ENCODE results near the gene MCRIP1.

The MCRIP1 gene, protein sequence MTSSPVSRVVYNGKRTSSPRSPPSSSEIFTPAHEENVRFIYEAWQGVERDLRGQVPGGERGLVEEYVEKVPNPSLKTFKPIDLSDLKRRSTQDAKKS

DNA sequence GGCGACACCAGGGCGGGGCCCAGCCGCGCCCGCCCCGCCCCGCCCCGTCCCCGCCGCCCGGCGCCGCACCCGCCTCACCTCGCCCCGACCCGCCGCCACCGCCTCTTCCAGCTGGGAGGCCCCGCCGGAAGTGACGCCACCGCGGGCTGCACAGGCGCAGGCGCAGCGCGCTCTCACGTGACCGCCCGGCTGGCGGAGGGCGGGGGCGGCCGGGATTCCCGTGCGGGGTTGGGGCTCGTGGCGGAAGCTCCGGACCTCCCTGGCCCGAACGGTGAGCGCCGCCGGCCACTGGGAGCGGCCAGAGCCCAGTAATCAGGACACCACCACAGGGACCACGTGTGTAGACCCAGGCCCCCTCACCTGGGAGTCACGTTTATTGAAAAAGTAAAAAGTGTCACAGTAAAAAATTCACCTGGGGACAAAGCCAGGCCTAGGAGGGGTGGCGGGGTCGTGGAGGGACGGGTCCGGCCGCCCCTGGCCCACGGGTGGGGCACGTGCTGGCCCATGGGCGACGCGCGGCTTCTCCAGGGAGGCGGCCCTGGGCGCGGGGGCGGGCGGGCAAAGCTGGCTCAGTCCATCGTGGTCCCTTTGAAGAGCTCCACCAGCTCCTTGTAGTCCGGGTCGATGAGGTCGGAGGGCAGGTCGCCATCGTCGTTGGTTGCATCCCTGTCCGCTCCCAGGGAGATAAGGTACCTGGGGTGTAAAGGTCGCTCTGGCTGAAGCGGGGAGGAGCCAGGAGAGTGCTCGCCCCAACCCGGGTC is at the start of gene MCRIP1:
TSS of gene MCRIP1 (minus strand) at position 132 of the 761 bp plus-strand sequence. CDS start 8,785 bp downstream, outside the sequence.
- DNase-seq, result peak; percentile 97

DNA sequence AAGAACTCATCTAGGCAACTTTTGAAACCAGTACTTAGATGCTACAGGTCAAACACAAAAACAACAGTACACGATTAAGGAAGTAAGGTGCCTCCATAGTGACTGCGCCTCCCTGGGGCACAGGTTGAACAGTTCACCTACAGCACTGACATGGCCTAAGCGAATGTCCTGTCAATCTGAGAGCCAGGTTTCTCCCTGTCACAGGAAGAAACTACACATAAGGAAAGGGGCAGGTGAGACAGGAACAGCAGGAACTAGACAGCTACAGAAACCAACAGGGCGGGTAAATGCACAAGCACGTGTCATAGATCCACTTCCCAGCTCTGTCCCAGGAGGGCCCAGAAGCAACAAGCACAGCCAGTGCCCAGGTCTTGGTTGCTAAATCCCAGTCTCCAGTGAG is 46.0 kb upstream of the MCRIP1 start:
- DNase-seq, result no peak

DNA sequence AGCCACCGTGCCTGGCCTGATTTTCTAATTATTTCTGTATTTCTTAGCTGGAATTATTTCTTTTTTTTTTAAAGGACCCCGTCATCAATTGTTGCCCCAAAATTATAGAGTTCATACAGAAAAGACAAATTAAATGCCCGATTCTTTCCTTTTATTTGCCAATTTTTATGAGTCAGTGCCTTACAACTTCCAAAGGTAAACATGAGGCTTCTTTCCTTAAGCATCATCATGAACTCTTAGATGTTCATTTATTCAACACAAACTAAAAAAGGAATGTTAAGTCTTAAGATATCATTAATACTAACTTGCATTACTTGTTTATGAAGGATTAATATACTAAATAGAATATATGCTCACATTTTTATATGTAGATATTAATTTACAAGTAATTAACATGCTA is 45.2 kb upstream of the MCRIP1 start:
- no peak for DNase-seq

DNA sequence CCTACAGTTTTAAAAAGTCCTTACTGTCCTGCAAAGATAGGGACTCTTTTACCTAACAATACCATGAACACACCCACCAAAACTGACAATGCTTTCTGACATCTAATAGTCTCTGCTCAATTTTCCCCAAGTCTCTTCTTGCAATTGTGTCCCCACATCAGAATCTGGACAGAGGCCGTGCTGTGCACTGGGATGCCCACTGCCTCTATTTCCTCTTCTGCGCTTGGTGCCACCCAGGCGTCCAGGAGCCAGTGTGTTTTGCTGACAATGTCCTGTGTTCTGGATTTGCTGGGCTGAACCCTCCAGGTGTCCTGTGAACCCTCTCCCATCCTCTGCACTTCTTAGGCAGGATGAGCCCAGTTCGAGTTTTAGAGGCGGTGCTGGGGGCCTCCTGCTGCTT is 44.5 kb upstream of the MCRIP1 start:
- no peak for DNase-seq

DNA sequence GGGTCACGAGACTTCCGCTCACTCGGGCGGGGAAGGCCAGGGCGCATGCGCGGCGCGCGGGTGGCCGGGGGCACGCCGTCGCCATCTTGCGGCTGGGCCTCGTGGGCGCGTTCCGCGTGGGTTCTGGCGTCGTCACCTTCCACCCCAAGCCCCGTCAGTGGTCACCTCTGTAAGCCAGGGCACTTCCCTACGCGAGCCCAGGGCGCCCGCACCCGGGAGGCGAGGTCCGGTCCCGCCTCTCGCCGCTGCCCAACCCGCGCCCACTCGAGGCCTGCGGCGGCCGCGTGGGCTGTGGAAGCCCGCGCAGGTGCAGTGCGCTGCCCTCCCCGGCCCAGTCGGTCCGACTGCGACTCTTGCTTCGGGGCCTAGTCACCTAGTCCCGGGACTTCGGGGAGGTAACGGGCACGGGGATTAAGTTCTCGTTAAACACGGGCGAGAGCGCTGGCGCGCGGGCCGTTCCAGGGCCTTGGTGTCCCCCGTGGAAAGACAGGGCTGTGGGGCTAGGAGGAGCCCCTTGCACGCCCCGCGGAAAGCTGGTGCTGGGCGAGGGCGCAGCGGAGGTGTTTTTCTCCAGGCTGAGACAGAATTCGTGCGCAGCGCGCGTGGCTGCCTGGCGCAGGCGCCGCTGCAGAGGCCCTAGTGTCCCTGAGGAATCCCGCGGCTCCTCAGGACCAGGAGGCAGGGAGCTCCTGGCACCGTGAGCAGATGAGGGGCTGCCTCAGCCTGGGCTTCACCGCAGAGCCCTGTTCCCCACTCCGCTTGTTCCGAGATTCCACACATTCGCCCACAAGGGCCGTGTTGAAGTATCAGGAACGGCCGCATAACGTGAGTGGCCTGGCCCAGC is 38.5 kb upstream of the MCRIP1 start:
- peak; percentile 94 for DNase-seq

DNA sequence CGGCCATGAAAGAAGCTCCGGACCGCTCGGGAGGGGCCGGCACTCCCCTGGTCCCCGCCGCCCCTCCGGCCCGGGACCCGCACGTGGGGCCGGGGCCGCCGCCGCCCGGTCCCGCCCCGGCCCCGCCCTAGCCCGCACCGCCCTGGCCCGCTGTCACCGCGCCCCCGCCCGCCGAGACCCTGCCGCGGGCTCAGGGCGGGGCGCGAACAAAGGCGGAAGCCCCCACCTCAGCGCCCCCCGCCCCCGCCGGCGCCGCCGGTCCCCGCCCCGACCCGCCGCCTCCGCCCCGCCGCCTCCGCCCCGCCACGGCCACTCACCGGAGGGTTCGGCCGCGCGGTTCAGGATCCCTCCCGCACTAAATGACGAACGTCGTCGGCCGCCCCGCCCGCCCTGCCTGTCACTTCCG is 37.9 kb upstream of the MCRIP1 start, which contains the start of gene ARHGDIA:
TSS of gene ARHGDIA (minus strand) at position 357 of the 406 bp plus-strand sequence. CDS start 1,407 bp downstream, outside the sequence.
- no peak for DNase-seq

DNA sequence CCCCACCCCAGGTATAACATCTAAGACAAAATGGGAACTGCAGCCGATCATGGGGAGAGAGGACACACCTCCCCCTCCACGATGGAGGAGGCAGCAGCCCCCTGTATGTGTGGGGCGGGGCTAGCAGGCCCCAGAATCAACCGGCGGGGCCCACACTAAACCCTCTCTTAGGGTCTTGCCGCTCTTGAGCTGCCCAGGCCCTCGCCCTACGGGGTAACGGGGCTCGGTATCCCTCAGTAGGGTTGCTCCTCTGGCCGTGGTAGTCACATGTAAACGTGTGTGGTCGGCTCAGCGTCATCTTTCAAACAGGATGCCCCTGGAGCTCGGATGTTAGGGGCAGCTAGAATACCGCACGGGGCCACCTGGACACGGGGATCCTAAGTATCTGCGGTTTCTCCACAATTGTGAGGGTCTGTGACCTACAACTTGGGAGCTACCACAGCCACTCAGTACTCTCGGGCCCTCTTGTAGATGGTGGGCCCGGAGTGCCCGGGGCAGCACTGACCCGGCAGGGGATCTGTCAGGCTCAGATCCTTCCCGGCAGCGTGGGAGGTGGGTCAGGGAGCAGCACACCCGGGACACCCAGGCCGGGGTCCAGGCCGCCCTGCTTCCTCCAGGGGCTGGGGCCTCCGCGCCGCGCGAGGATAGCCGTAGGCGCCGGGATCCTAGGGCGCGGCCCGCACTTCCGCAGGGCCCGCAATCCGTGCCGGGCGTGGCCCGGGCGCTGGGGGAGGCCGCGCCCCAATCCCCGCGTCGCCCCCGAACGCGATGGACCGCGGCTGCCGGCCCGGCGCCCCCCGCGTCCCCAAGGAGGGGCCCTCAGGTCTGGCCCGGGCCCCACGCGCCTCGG is 37.3 kb upstream of the MCRIP1 start:
- DNase-seq, result peak; percentile 57

DNA sequence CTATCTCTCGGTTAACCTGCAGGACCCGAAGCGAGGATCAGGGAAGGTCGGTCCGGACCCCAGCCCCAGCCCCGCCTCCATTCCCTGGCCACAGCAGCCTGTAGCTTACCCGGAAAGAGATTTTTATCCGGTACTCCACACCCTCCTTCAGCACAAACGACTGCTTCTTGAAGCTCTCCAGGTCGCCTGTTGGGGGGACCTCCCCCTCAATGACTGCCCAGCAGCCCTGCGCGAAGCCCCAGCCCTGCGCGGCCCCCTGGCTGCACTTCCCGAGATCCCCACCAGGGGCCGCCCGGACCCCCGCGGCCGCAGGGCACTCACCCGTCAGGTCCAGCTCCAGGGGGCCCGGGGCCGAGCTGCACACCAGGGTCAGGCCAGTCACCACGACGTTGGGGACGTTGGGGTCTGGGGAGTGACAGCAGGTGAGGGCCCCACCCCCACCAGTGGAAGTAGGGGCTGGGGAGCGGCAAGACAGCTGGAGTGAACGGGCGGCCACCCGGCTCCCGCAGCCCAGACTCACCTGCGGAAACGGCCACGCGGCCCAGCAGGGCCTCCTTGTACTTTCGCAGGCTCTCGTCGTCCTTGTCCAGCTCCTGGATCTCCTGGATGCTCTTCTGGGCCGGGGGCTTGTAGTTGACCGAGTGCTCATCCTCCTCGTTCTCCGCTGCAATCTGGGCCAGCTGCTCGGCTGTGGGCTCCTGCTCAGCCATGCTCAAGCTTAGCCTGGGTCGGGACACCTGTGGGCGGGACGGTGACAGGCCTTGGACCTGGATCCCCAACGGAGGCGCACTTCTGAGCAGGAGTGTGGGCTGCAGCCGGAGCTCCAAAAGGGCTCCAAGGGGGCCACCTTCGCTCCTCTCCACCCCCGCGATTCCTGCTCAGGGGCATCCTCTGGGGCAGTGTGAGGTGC is 36.4 kb upstream of the MCRIP1 start:
- peak; percentile 45 for DNase-seq

DNA sequence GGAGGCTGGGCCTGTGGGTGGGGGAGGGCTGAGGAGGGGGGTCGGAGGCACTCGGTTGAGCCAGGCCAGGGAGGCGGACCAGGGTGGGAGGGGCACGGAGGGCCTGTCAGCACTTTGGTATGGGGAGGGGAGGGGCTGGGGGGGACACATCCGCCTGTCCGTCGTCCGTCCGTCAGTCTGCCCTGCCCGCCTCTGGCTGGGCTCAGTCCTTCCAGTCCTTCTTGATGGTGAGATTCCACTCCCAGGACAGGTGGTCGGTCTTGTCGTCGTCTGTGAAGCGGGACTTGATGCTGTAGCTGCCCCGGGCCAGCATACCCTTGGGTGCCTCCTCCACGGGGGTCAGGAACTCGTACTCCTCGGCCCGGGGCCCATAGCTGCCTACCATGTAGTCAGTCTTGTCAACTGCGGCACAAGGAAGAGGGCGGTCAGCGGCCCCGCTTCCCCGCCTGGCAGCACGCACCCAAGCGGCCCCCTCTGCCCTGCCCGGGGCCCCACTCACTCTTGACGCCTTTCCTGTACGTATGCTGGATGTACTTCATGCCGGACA is 35.7 kb upstream of the MCRIP1 start:
- DNase-seq, result peak; percentile 47

DNA sequence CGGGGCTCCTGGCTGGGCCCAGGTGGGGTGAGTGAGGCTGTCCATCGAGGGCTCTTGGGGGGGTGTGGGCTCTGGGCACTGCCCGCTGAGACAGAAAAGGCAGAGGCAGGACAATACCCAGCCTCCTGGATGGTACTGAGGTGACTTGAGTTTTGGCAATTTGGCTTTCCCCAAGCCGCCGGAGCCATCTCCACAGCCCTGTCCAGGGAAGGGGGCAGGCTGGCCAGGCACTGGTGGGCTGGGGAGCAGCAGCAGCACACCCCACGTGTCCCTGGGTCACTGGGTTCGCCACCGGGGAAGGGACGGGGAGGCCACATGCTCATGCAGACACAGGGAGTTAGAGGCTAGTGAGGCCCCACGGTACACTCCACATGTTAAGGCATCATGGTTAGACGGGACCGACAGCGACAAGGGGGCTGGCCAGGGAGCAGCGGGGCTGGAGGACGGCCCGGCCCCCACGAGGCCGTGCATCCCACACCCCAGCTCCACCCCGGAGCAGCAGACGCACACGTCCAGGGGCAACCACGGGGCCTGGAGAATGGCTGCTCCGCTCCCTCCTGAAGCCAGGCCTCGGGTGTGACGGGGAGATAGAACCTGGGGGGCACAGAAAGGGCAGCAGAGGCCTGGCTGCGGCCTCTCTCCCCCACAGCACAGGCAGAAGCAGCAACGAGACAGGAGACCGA is 35.0 kb upstream of the MCRIP1 start:
- peak; percentile 43 for DNase-seq

DNA sequence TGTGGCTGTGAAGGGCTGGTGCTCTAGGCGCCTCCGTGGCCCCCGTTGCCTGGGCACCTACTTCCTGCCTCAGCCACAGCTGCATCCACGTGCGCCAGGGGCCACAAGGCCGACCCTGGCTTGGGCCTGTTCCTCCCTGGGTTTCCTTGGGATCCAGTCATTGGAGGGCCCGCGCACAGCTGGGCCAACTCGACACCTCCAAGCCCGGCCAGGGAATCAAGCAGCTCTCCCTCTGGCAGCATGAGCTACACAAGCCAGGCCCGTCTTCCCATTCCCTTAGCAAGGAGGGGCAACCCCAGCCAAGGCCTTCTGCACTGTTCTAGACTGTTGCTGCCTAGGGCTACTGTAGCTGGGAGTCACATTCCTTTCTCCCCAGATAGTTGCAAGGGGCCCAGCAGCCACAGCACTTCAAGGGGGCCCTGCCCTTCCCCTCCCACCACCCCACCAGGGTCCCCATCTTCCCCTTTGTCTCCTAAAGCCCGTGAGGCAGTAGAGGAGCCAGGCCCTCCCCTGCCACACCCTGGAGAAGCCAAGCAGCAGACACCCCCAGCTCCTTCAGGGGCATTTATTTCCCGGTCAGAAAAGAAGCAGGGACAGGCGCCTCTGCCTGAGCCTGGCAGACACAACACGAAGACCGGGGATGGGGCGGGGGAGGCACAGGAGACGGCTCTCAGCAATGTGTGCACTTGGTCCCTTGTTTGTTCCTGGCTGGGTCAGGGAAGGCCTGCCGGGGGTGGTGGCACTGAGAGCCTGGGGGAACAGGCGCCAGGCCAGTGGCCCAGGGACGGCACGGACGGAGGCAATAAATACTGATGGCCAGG is 34.3 kb upstream of the MCRIP1 start:
- DNase-seq, result peak; percentile 43

DNA sequence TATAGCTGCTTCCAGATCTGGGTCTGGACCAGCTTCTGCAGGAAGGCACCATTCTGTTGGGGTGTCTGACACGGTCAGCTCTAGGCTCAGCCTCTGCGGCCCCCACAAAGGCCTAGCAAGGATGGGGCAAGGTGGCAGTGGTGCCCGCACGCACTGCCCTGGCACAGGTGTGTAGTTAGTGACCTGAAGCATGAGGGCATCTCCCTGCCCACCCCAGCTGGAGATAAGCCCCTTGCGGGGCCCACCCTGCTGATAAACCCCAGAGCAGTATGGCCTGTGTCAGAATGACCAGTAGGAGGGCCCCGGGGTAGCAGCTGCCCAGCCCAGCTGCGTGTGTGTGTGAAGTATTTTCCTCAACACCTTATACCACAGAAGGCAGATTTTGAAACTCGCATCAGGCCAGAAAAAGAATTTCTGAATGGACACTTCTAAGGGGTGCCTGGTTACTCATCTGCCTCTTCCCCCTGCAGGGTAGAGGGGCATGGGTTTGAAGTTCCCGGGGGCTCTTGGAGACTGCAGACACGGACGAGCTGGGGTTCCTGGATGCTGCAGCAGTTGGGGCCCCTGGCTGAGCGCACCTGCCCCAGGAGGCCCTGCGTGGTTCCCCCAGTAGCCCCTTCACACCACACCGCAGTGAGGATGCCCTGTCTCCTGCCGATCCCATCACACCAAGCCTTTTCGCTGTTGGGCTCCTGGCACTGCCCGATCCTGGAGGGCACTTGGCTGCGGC is 33.5 kb upstream of the MCRIP1 start:
- DNase-seq, result no peak

DNA sequence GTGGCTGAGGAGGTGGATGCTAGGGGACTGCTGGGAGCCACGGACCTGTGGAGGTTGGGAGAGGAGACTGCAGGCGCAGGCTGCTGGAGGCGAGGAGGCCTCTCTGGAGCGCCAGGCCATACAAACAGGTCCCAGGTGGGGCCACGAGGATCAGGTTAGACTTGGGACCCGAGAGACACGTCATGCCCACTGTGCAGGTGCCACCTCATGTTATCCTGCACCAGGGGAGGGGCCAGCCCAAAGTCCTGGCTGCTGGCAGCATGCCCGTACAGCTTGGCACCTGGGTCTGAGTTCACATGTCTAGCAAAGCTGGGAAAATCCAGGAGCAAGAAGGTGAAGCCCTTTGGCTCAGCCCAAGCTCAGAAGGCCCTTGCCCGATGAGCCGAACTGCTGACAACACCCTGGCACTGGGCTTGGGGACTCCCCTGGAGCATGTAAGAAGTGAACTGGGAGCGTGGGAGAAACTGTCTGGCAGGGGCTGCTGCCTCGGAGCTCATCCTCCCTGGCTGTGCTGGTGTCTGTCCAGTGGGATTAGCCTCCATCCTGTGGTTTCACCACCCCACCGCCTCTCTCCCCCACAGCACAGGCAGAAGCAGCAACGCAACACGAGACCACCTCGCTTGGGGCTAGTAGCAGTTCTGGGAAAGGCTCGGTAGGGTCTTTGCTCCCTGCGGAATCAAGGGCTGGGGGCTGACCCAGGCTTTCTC is 32.8 kb upstream of the MCRIP1 start:
- peak; percentile 90 for DNase-seq

DNA sequence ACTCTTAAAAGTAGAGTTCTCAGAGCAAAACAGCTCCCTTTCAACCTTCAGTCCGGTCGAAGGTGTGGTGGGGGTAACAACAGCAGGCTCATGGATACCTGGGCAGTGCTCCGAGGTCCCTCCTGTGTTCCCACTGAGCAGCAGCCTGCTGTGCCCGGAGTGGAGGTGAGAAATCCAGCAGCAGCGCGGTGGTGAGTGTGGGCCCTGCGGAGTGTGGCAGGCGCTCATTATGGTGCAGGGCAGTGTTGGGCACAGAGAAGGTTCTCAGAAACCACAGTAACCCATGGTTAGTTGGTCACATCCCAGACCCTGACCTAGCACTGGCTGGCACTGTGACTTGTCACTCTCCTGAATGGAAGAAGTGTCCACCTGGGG is 32.3 kb upstream of the MCRIP1 start:
- DNase-seq, result no peak

DNA sequence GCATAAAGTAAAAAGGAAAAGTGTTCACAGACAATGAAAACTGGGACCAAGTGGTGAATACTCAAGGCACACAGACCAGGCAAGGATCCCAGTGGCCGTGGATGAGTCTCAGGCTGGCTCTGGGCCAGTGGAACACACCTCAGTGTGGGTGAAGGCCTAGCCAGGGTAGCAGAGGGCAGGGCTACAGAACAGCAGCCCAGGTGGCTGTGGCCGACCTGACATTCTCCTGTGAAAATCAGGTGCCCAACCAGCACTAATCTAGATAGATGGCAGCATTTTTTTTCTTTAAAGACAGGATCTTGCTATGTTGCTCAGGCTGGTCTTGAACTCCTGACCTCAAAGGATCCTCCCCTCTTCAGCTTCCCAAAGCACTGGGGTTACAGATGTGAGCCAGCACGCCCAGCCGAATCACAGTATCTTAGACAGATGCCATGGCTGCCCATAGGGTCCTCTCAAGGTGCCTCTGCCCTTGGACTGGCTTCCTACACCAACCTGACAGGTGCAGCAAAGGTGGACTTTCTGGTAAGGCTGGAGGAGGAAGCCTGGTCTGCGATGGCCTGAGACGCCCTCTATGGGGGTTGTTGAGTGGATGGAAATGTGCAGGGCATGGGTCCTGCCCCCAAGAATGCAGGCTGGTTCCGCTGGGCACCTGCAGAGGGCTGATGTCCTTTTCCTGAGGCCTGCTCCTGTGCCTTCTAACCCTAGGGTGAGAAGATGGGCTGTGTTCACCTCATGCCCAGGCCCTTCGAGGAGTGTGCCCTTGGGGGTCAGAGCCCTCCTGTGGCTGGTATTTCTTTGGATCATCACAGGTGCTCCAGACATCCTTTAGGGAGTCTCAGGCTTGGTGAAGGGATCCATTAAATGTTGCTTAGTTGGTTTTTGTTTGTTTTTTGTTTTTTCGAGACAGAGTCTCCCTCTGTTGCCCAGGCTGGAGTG is 31.0 kb upstream of the MCRIP1 start:
- DNase-seq, result peak; percentile 55

DNA sequence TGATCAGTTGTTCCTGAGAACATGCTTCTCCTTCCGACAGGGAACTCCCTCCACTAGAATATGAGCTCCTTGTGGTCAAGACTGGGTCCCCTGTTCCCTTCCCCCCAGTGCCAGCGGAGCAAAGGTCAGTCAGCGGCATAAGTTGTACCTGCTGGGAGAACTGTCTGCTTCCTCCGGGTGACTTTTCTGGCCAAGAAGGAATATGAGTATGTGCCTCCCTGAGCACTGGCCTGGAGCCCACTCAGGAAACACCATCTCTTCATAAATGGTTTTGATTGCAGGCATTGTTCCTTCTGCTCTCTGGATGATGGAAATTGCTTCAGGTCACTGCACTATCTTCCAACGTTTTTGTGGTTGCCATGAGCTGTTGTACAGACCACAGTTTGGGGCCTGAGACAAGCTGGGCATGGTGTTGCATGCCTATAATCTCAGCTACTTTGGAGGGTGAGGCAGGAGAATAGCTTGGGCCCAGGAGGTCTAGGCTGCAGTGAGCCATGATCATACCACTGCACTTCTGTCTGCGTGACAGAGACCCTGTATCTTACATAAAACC is 30.1 kb upstream of the MCRIP1 start:
- DNase-seq, result no peak

Data from RPMI8226 (cell line).